ENCODE measurements around the gene FOXA2.

Gene FOXA2

GRCh38 chr20:22576733-22577514, 7.4 kb downstream of the FOXA2 start:
- ChIA-PET POLR2A (no interaction called here), CTCF (no interaction called here)
- DNase-seq (ENCODE audit: extremely low spot score): no peak
- TF ChIP-seq CTCF (IDR thresholded peaks at IDR 0.05; ENCODE audit: control extremely low read depth, extremely low read depth, low read depth, missing control alignments): no peak

- ChIA-PET CTCF (no interaction called here), POLR2A (no interaction called here)
- TF ChIP-seq CTCF (IDR thresholded peaks at IDR 0.05; ENCODE audit: control extremely low read depth, extremely low read depth, low read depth, missing control alignments): no peak
- DNase-seq (ENCODE audit: extremely low spot score): no peak
Observed at GRCh38 chr20:22576273-22576672, 8.1 kb downstream of the FOXA2 start.

- POLR2A ChIA-PET: no interaction called here
- no peak for DNase-seq (ENCODE audit: extremely low spot score)
- CTCF ChIA-PET: no interaction called here
Observed at GRCh38 chr20:22575737-22576136, 8.6 kb downstream of the FOXA2 start.

GRCh38 chr20:22575087-22575721, 9.2 kb downstream of the FOXA2 start:
- no peak for DNase-seq (ENCODE audit: extremely low spot score)
- CTCF ChIA-PET: interaction anchor here (2.7 kb wide), 1 partner anchor 12 kb away, joined by 11 read pairs; no protein-coding TSS in a partner anchor

More at GRCh38 chr20:22575737-22576136, 8.6 kb downstream of the FOXA2 start:
- no peak for TF ChIP-seq CTCF (IDR thresholded peaks at IDR 0.05; ENCODE audit: control extremely low read depth, extremely low read depth, low read depth, missing control alignments)

GRCh38 chr20:22574545-22575086, 9.8 kb downstream of the FOXA2 start:
- TF ChIP-seq CTCF (IDR thresholded peaks at IDR 0.05; ENCODE audit: control extremely low read depth, extremely low read depth, low read depth, missing control alignments): no peak
- ChIA-PET CTCF (interaction anchor here (2.7 kb wide), 1 partner anchor 12 kb away, joined by 11 read pairs; no protein-coding TSS in a partner anchor), POLR2A (no interaction called here)
- no peak for DNase-seq (ENCODE audit: extremely low spot score)

More at GRCh38 chr20:22575087-22575721, 9.2 kb downstream of the FOXA2 start:
- POLR2A ChIA-PET: no interaction called here
- TF ChIP-seq CTCF (IDR thresholded peaks at IDR 0.05; ENCODE audit: control extremely low read depth, extremely low read depth, low read depth, missing control alignments): no peak

GRCh38 chr20:22572491-22572890, 11.9 kb downstream of the FOXA2 start:
- CTCF ChIA-PET: no interaction called here
- no peak for DNase-seq (ENCODE audit: extremely low spot score)
- POLR2A ChIA-PET: no interaction called here
- no peak for TF ChIP-seq CTCF (IDR thresholded peaks at IDR 0.05; ENCODE audit: control extremely low read depth, extremely low read depth, low read depth, missing control alignments)

Measured in GM10248 (cell line).